Activated effector memory CD4-positive, alpha-beta T cell treated with anti-CD3 and anti-CD28 coated beads, Interleukin-2, amount 50 U/mL, for 16 hours (primary cell): ENCODE measurements around the gene KCNIP3.
A peak's percentile ranks its signal among the peaks of the same experiment; 100 is the strongest.
"Not testable (repeated sequence)": the region's sequence is repeated elsewhere in the genome, so short reads cannot be mapped to it uniquely, and the experiment has no call there.

ENCODE experiments used
- DNase-seq: peaks from one replicate; pipeline ENCODE4 v3.0.0-alpha.2; 2020

Gene KCNIP3

GRCh38 chr2:95349568-95350322 is 52.6 kb downstream of the KCNIP3 start:
- peak; percentile 37 for DNase-seq

GRCh38 chr2:95350368-95350767 is 53.2 kb downstream of the KCNIP3 start:
- peak; percentile 42 for DNase-seq

GRCh38 chr2:95350774-95351597 is 53.8 kb downstream of the KCNIP3 start:
- DNase-seq = peak; percentile 46

- no peak for DNase-seq
These were observed 54.4 kb downstream of the KCNIP3 start for GRCh38 chr2:95351598-95351915.

- DNase-seq = peak; percentile 41
These were observed 55.3 kb downstream of the KCNIP3 start for GRCh38 chr2:95352310-95353054.

GRCh38 chr2:95353055-95353575 is 56.0 kb downstream of the KCNIP3 start:
- peak; percentile 41 for DNase-seq

GRCh38 chr2:95353613-95354468 is 56.7 kb downstream of the KCNIP3 start:
- DNase-seq = peak; percentile 44

- DNase-seq = no peak
These were observed 57.3 kb downstream of the KCNIP3 start for GRCh38 chr2:95354469-95354901.

- peak; percentile 54 for DNase-seq
These were observed 57.8 kb downstream of the KCNIP3 start for GRCh38 chr2:95354925-95355324.

GRCh38 chr2:95355486-95355885 is 58.3 kb downstream of the KCNIP3 start:
- not testable (repeated sequence) for DNase-seq

- peak; percentile 47 for DNase-seq
These were observed 59.9 kb downstream of the KCNIP3 start for GRCh38 chr2:95356821-95357700.

- DNase-seq = peak; percentile 56
These were observed 60.7 kb downstream of the KCNIP3 start for GRCh38 chr2:95357717-95358280.

GRCh38 chr2:95359031-95359430 is 61.9 kb downstream of the KCNIP3 start:
- DNase-seq = no peak

- peak; percentile 50 for DNase-seq
These were observed 62.4 kb downstream of the KCNIP3 start for GRCh38 chr2:95359501-95359930.

GRCh38 chr2:95361216-95361980 is 64.3 kb downstream of the KCNIP3 start:
- DNase-seq = peak; percentile 19

- peak; percentile 31 for DNase-seq
These were observed 65.3 kb downstream of the KCNIP3 start for GRCh38 chr2:95362486-95362885.

- no peak for DNase-seq
These were observed 69.4 kb downstream of the KCNIP3 start for GRCh38 chr2:95366514-95366913.

- peak; percentile 27 for DNase-seq
These were observed 75.2 kb downstream of the KCNIP3 start for GRCh38 chr2:95372216-95372829.

- DNase-seq = peak; percentile 22
These were observed 75.7 kb downstream of the KCNIP3 start for GRCh38 chr2:95372845-95373244.
